GM12878 (cell line): ENCODE data around the gene USF3. TPM values are rescaled to one million over a fixed set of nuclear protein-coding genes. Genes with fewer than 3 reads are reported as not detected.
A peak's percentile ranks its signal among the peaks of the same experiment; 100 is the strongest.

ENCODE experiments used
- ATAC-seq: fragments of 200-7000 bp; cut with Tn5 transposase; 3 replicates; pipeline ENCODE4 v1.9.1; 2020; ENCODE audit warnings: mild to moderate bottlenecking, moderate library complexity
- Bru-seq: library from RNA; stranded (reverse); fragments of 400-500 nt; gene quantifications from one replicate; lab custom pipeline; 2021; lab: Mats Ljungman, UMichigan
- BruChase-seq, 2 experiments: library from RNA; stranded (reverse); fragments of 400-500 nt; gene quantifications; one replicate each; lab custom pipeline; 2021; lab: Mats Ljungman, UMichigan
- BruUV-seq: library from RNA; stranded (reverse); fragments of 400-500 nt; replicated peaks from 2 replicates; lab custom pipeline; 2021; lab: Mats Ljungman, UMichigan
- CTCF ChIA-PET: fragments of 300-600 bp; sonication (Branson Sonifier 250); formaldehyde crosslinking; extraction: SDS; loops from one replicate; lab custom pipeline; 2021; ENCODE audit warnings: inconsistent platforms; lab: Yijun Ruan, JAX
- POLR2A ChIA-PET: fragments of 350-600 bp; formaldehyde crosslinking; extraction: SDS; loops from one replicate; lab custom pipeline; 2021; ENCODE audit warnings: inconsistent platforms; lab: Charles Lee
- RAD21 ChIA-PET: fragments of 300-600 bp; sonication (Branson Sonifier 250); formaldehyde crosslinking; loops from one replicate; lab custom pipeline; 2023; ENCODE audit warnings: antibody characterized with exemption; ENCODE audit not compliant: unreplicated experiment; lab: Charles Lee
- SMC1A ChIA-PET: fragments of 300-600 bp; sonication (Branson Sonifier 250); formaldehyde crosslinking; loops from one replicate; lab custom pipeline; 2023; ENCODE audit not compliant: unreplicated experiment, uncharacterized antibody; lab: Charles Lee
- DNase-seq: peaks from one replicate; pipeline ENCODE4 v3.0.0-alpha.2; 2011; ENCODE audit warnings: low read depth, low spot score
- FAIRE-seq: peaks from 3 replicates; lab custom pipeline; 2011; peaks lifted over from hg19 to GRCh38; lab: Jason Lieb, UNC
- H2AFZ ChIP-seq: 2 replicates; pipeline ENCODE4 v1.6.0; 2011; ENCODE audit warnings: low read depth, low read length, control low read depth; ENCODE audit not compliant: control insufficient read depth
- H3K27ac ChIP-seq: 2 replicates; pipeline ENCODE4 v1.5.1; 2011; ENCODE audit warnings: control low read depth; ENCODE audit not compliant: control insufficient read depth, insufficient read depth
- H3K27me3 ChIP-seq, 2 experiments: replicated peaks in 1 of 2; 2 replicates each; pipeline versions ENCODE4 v1.6.0 to v1.6.1; 2011; ENCODE audit warnings: low read length in 1 of 2; ENCODE audit not compliant: control insufficient read depth in 2 of 2, insufficient read depth in 2 of 2
- H3K36me3 ChIP-seq, 2 experiments: 2 replicates each; pipeline ENCODE4 v1.5.1; 2011; ENCODE audit warnings: low read length in 1 of 2; ENCODE audit not compliant: control insufficient read depth in 2 of 2, insufficient read depth in 2 of 2
- H3K4me1 ChIP-seq: 2 replicates; pipeline ENCODE4 v1.6.1; 2011; ENCODE audit warnings: mild to moderate bottlenecking, low read length, moderate library complexity, mixed read lengths; ENCODE audit not compliant: control insufficient read depth, insufficient read depth
- H3K4me2 ChIP-seq: 2 replicates; pipeline ENCODE4 v1.6.0; 2011; ENCODE audit warnings: control low read depth; ENCODE audit not compliant: control insufficient read depth, insufficient read depth
- H3K4me3 ChIP-seq: fragments of 200-600 bp; sonication (generic); 2 replicates; pipeline ENCODE4 v1.5.1; 2016
- H3K79me2 ChIP-seq: 2 replicates; pipeline ENCODE4 v1.6.0; 2011; ENCODE audit warnings: low read length; ENCODE audit not compliant: control insufficient read depth, insufficient read depth
- H3K9ac ChIP-seq: 2 replicates; pipeline ENCODE4 v1.8.0; 2011; ENCODE audit warnings: low read length, control low read depth, mixed read lengths; ENCODE audit not compliant: control insufficient read depth, insufficient read depth
- H3K9me3 ChIP-seq: replicated peaks from 3 replicates; pipeline ENCODE4 v1.5.1; 2011; ENCODE audit warnings: mild to moderate bottlenecking, low read length; ENCODE audit not compliant: control insufficient read depth, insufficient read depth
- H4K20me1 ChIP-seq: 2 replicates; pipeline ENCODE4 v1.6.0; 2011; ENCODE audit not compliant: control insufficient read depth, insufficient read depth
- BCL11A ChIP-seq: IDR thresholded peaks from 2 replicates; pipeline ENCODE4 v1.6.1; 2011; ENCODE audit warnings: low read depth, low read length
- CREM ChIP-seq: IDR thresholded peaks from 2 replicates; pipeline ENCODE4 v1.6.1; 2014; ENCODE audit warnings: antibody characterized with exemption, low read depth
- EGR1 ChIP-seq, 2 experiments: IDR thresholded peaks; 1 replicate in 1 of 2; 2 replicates in 1 of 2; pipeline ENCODE4 v1.6.1; 2011 to 2012; ENCODE audit warnings: low read depth in 2 of 2, low read length in 2 of 2, borderline replicate concordance in 1 of 2, mild to moderate bottlenecking in 1 of 2, moderate library complexity in 1 of 2
- ETV6 ChIP-seq, 2 experiments: fragments of 450-650 bp in 1 of 2; IDR thresholded peaks in 1 of 2; conservative IDR thresholded peaks in 1 of 2; 2 replicates each; pipeline ENCODE4 v1.6.1; 2014; ENCODE audit warnings: antibody characterized with exemption in 1 of 2, borderline replicate concordance in 1 of 2, low read depth in 1 of 2, mild to moderate bottlenecking in 1 of 2, moderate library complexity in 1 of 2
- HDGF ChIP-seq: fragments of 450-650 bp; IDR thresholded peaks from 2 replicates; pipeline ENCODE4 v1.6.1; 2016; ENCODE audit warnings: antibody characterized with exemption
- IKZF1 ChIP-seq: fragments of 450-650 bp; conservative IDR thresholded peaks from 2 replicates; pipeline ENCODE4 v1.6.1; 2017; ENCODE audit warnings: antibody characterized with exemption, mild to moderate bottlenecking
- MXI1 ChIP-seq: fragments of 150-350 bp; IDR thresholded peaks from 2 replicates; pipeline ENCODE4 v1.6.1; 2011; ENCODE audit warnings: low read depth, mild to moderate bottlenecking, inconsistent platforms, low read length, improper control_type of control experiment
- NBN ChIP-seq: fragments of 450-650 bp; IDR thresholded peaks from 2 replicates; pipeline ENCODE4 v1.6.1; 2016
- NKRF ChIP-seq: fragments of 450-650 bp; conservative IDR thresholded peaks from 2 replicates; pipeline ENCODE4 v1.6.1; 2017; ENCODE audit warnings: mild to moderate bottlenecking, moderate library complexity
- NR2F1 ChIP-seq: fragments of 450-650 bp; conservative IDR thresholded peaks from 2 replicates; pipeline ENCODE4 v1.6.1; 2017; ENCODE audit warnings: mild to moderate bottlenecking
- PKNOX1 ChIP-seq: fragments of 450-650 bp; IDR thresholded peaks from 2 replicates; pipeline ENCODE4 v1.6.1; 2016; ENCODE audit warnings: mild to moderate bottlenecking
- POLR2AphosphoS5 ChIP-seq: IDR thresholded peaks from 2 replicates; pipeline ENCODE4 v1.6.1; 2011; ENCODE audit warnings: mild to moderate bottlenecking, low read length, inconsistent platforms
- SMAD1 ChIP-seq: fragments of 450-650 bp; IDR thresholded peaks from 2 replicates; pipeline ENCODE4 v1.6.1; 2018; ENCODE audit warnings: mild to moderate bottlenecking, low read depth; ENCODE audit not compliant: partially characterized antibody
- SMAD5 ChIP-seq: IDR thresholded peaks from 2 replicates; pipeline ENCODE4 v1.6.1; 2016; ENCODE audit warnings: antibody characterized with exemption, low read depth
- SMARCA5 ChIP-seq: fragments of 450-650 bp; IDR thresholded peaks from 2 replicates; pipeline ENCODE4 v1.6.1; 2017; ENCODE audit warnings: mild to moderate bottlenecking
- YBX1 ChIP-seq: fragments of 450-650 bp; IDR thresholded peaks from 2 replicates; pipeline ENCODE4 v1.6.1; 2016; ENCODE audit warnings: antibody characterized with exemption
- WGBS: methylation state at CpG from one replicate; pipeline ENCODE4 v1.1.6; 2016; ENCODE audit warnings: low lambda C conversion rate; ENCODE audit not compliant: insufficient replicate concordance, insufficient coverage; ENCODE audit errors: missing lambda C conversion rate; 5-methylcytosine and 5-hydroxymethylcytosine counted together
- in situ Hi-C: fragments of 300-500 bp; cut with MboI; formaldehyde crosslinking; loops from 9 replicates; pipeline ENCODE4 v1.14.3; 2018; ENCODE audit warnings: mixed read lengths
- intact Hi-C: fragments of 100-400 bp; cut with micrococcal nuclease; formaldehyde crosslinking; loops from one replicate; pipeline ENCODE4 v1.14.2; 2022; ENCODE audit not compliant: unreplicated experiment
- long read RNA-seq, 2 experiments: library from polyadenylated mRNA; unstranded; transcript quantifications; one replicate each; pipeline ENCODE4 v2.0.0, GENCODE V29; 2019 to 2020
- polyA minus RNA-seq, 3 experiments: library from RNA; depleted of rRNA, polyadenylated mRNA; stranded (reverse); fragments of >200 nt; gene quantifications; 2 replicates each; pipeline ENCODE4 v1.2.3, GENCODE V29; 2011
- polyA plus RNA-seq, 11 experiments: library from polyadenylated mRNA; depleted of rRNA in 4 of 11; unstranded in 6 of 11; stranded (reverse) in 5 of 11; fragments of >200 nt; fragmentation: Nextera tagmentation in 4 of 11; fragmentation: Illumina TruSeq in 1 of 11; extraction: Ambion mirVana in 4 of 11; extraction: Trizol in 1 of 11; gene quantifications; 1 replicate in 1 of 11; 2 replicates in 10 of 11; pipeline versions ENCODE4 v1.2.1 to v1.2.3, GENCODE V29; 2011 to 2016; ENCODE audit warnings: inconsistent platforms in 2 of 11, missing spikeins in 2 of 11, low read depth in 1 of 11
- total RNA-seq, 4 experiments: library from RNA; depleted of rRNA in 3 of 4; stranded (reverse); fragments of >200 nt in 3 of 4; fragmentation: Illumina TruSeq in 1 of 4; extraction: Trizol in 1 of 4; gene quantifications; 2 replicates each; pipeline versions ENCODE4 v1.2.1 to v1.2.3, GENCODE V29; 2013 to 2021

Gene USF3
- total RNA-seq (2013; cell fraction: nucleolus; rRNA removed): 17.5 and 17.7 TPM in 2 replicates
- 8.8 and 9.0 TPM in 2 replicates for total RNA-seq (2014; rRNA removed)
- total RNA-seq (2014; rRNA removed; fragmentation: Illumina TruSeq; extraction: Trizol): 9.4 and 9.6 TPM in 2 replicates
- 10.5 and 11.3 TPM in 2 replicates for total RNA-seq (2021)
- 3.2 TPM for polyA plus RNA-seq (2011; ENCODE audit: low read depth)
- polyA plus RNA-seq (2011; rRNA removed): 15.9 and 17.1 TPM in 2 replicates
- 10.1 and 10.4 TPM in 2 replicates for polyA plus RNA-seq (2011; cell fraction: cytosol; rRNA removed)
- polyA plus RNA-seq (2011; cell fraction: nucleus; rRNA removed): 7.1 and 8.1 TPM in 2 replicates
- 4.4 and 5.3 TPM in 2 replicates for polyA plus RNA-seq (2012)
- 7.7 and 11.0 TPM in 2 replicates for polyA plus RNA-seq (2014; fragmentation: Illumina TruSeq; extraction: Trizol)
- polyA plus RNA-seq (2014; fragmentation: Nextera tagmentation; extraction: Ambion mirVana): 1 to 10 TPM; 3.1 to 7.9 TPM
- polyA plus RNA-seq (2014; rRNA removed): 5.5 and 6.0 TPM in 2 replicates
- 1 to 10 TPM; 3.9 to 5.6 TPM for polyA plus RNA-seq (2016; fragmentation: Nextera tagmentation; extraction: Ambion mirVana)
- 36.7 and 46.1 TPM in 2 replicates for polyA minus RNA-seq (2011; rRNA and poly(A)+ RNA removed)
- 9.6 and 11.5 TPM in 2 replicates for polyA minus RNA-seq (2011; cell fraction: cytosol; rRNA and poly(A)+ RNA removed)
- 9.1 and 12.3 TPM in 2 replicates for polyA minus RNA-seq (2011; cell fraction: nucleus; rRNA and poly(A)+ RNA removed)
- percentile 75 among the genes with signal in this experiment for Bru-seq, nascent RNA
- BruChase-seq, experiment 1, labeled RNA remaining after a 6-hour chase: percentile 77 among the genes with signal in this experiment
- percentile 84 among the genes with signal in this experiment for BruChase-seq, experiment 2, labeled RNA remaining after a 2-hour chase
- long read RNA-seq, experiment 1, partial matches to known transcripts: 0 of 1 reads
- long read RNA-seq, experiment 1, other reads (novel, unspliced or antisense): 1 of 1 reads
- long read RNA-seq, experiment 2, full-length matches to known transcripts: 1 of 7 reads
- long read RNA-seq, experiment 2, partial matches to known transcripts: 0 of 7 reads
- long read RNA-seq, experiment 2, other reads (novel, unspliced or antisense): 6 of 7 reads

- peaks cover 8% of the 10 kb centered on the region; the same call in 1 of the 2 replicates for H3K4me1 ChIP-seq
- CTCF ChIA-PET: interaction anchor here (0.8 to 2.3 kb wide), 7 partner anchors 38 to 180 kb away, joined by 3 to 10 read pairs (median 3); no protein-coding TSS in a partner anchor
- BruUV-seq: no TSS peak
- TF ChIP-seq IKZF1: peak; percentile 44
- peak; percentile 62 for TF ChIP-seq NKRF
- peak; percentile 58; the same call in 1 of the 2 replicates for TF ChIP-seq POLR2AphosphoS5
- TF ChIP-seq ETV6 (conservative IDR thresholded peaks at IDR 0.05 in 1 of 2, IDR thresholded peaks at IDR 0.05 in 1 of 2; ENCODE audit: borderline replicate concordance in 1 of 2, low read depth in 1 of 2): no peak
- peak in 1 of 2 experiments; percentile 92; a peak in 2 of 3 replicates for TF ChIP-seq EGR1 (IDR thresholded peaks at IDR 0.05; ENCODE audit: borderline replicate concordance in 1 of 2, low read depth in 2 of 2, low read length in 2 of 2)
- TF ChIP-seq YBX1: no peak
- peak; percentile 19 for TF ChIP-seq SMAD1
- TF ChIP-seq MXI1: 0 out of 2 replicates have a peak, but pooled peaks have one; percentile 14
- peak; percentile 42; the same call in 1 of the 2 replicates for TF ChIP-seq SMAD5
- peak; percentile 51; the same call in 1 of the 2 replicates for TF ChIP-seq NR2F1
- 0 out of 2 replicates have a peak, but pooled peaks have one; percentile 13 for TF ChIP-seq CREM
- no peak for TF ChIP-seq PKNOX1
- no peak for TF ChIP-seq BCL11A
- no peak for TF ChIP-seq HDGF
- TF ChIP-seq NBN: 0 out of 2 replicates have a peak, but pooled peaks have one; percentile 25
- peak; percentile 82; the same call in 1 of the 2 replicates for TF ChIP-seq SMARCA5
Measured at GRCh38 chr3:113695786-113696645, at the start of gene USF3. USF3 (minus strand) TSS chr3:113696642; CDS start chr3:113674878, 21,764 bp downstream.

More at GRCh38 chr3:113695786-113696645, at the start of gene USF3:
- Histone ChIP-seq H3K27me3 (no peaks in the 10 kb centered on the region), H4K20me1 (no peaks in the 10 kb centered on the region), H3K9me3 (no peaks in the 10 kb centered on the region), H3K27ac (peak within 1 kb of the TSS; percentile 89), H3K4me2 (peak within 1 kb of the TSS; percentile 95), H2AFZ (peak within 1 kb of the TSS; percentile 89), H3K36me3 (no peaks in the 10 kb centered on the region; a peak in 1 of 4 replicates), H3K79me2 (peaks cover 21% of the 10 kb centered on the region), H3K4me3 (peak within 1 kb of the TSS; percentile 98), H3K9ac (peak within 1 kb of the TSS; percentile 94)
- ATAC-seq (peak; percentile 86), DNase-seq (peak; percentile 30), FAIRE-seq (no peak)
- 2% methylated on average over 43 of the region's 75 CpGs for WGBS
- RAD21 ChIA-PET: interaction anchor here (0.6 to 2.2 kb wide), 12 partner anchors 8 to 746 kb away, joined by 3 to 15 read pairs (median 3); partner anchors contain the start of genes ATP6V1A and SPICE1
- POLR2A ChIA-PET: interaction anchor here (0.6 to 1.7 kb wide), 4 partner anchors 10 to 50 kb away, joined by 3 to 9 read pairs (median 4); partner anchors contain the start of genes ATP6V1A and NAA50
- intact Hi-C loops: no loop called here
- in situ Hi-C loops: no loop called here
- SMC1A ChIA-PET: interaction anchor here (0.7 to 1.2 kb wide), 3 partner anchors 40 to 390 kb away, joined by 3 to 4 read pairs (median 3); no protein-coding TSS in a partner anchor
